ENCODE data around the gene PPP2R5E.

Gene PPP2R5E

GRCh38 chr14:63472986-63473788 is 70.0 kb downstream of the PPP2R5E start:
- no peak for DNase-seq (ENCODE audit: low read depth in 3 of 3)

GRCh38 chr14:63470962-63471793 is 72.0 kb downstream of the PPP2R5E start:
- no peak for DNase-seq (ENCODE audit: low read depth in 3 of 3)

GRCh38 chr14:63468294-63468693 is 74.9 kb downstream of the PPP2R5E start:
- DNase-seq (ENCODE audit: low read depth in 3 of 3), result no peak

- no peak for DNase-seq (ENCODE audit: low read depth in 3 of 3)
These were observed 75.6 kb downstream of the PPP2R5E start for GRCh38 chr14:63467440-63468072.

- no peak for DNase-seq (ENCODE audit: low read depth in 3 of 3)
These were observed 77.8 kb downstream of the PPP2R5E start for GRCh38 chr14:63465347-63465746.

GRCh38 chr14:63460680-63461369 is 82.4 kb downstream of the PPP2R5E start:
- no peak for DNase-seq (ENCODE audit: low read depth in 3 of 3)

- no peak for DNase-seq (ENCODE audit: low read depth in 3 of 3)
These were observed 83.4 kb downstream of the PPP2R5E start for GRCh38 chr14:63459738-63460137.

- DNase-seq (ENCODE audit: low read depth in 3 of 3), result no peak
These were observed 85.7 kb downstream of the PPP2R5E start for GRCh38 chr14:63457498-63457897.

- no peak for DNase-seq (ENCODE audit: low read depth in 3 of 3)
These were observed 88.1 kb downstream of the PPP2R5E start for GRCh38 chr14:63454863-63455622.

GRCh38 chr14:63454436-63454835 is 88.7 kb downstream of the PPP2R5E start:
- no peak for DNase-seq (ENCODE audit: low read depth in 3 of 3)

GRCh38 chr14:63453443-63453936 is 89.7 kb downstream of the PPP2R5E start:
- DNase-seq (ENCODE audit: low read depth in 3 of 3), result no peak

- DNase-seq (ENCODE audit: low read depth in 3 of 3), result no peak
These were observed 90.4 kb downstream of the PPP2R5E start for GRCh38 chr14:63452796-63453195.

GRCh38 chr14:63448841-63449240 is 94.3 kb downstream of the PPP2R5E start:
- no peak for DNase-seq (ENCODE audit: low read depth in 3 of 3)

GRCh38 chr14:63444588-63444987 is 98.6 kb downstream of the PPP2R5E start:
- no peak for DNase-seq (ENCODE audit: low read depth in 3 of 3)

- no peak for DNase-seq (ENCODE audit: low read depth in 3 of 3)
These were observed 99.2 kb downstream of the PPP2R5E start for GRCh38 chr14:63443988-63444387.

- DNase-seq (ENCODE audit: low read depth in 3 of 3), result no peak
These were observed 99.8 kb downstream of the PPP2R5E start for GRCh38 chr14:63443361-63443760.

- DNase-seq (ENCODE audit: low read depth in 3 of 3), result peak in 1 of 3 donors; percentile 8
These were observed 105.0 kb downstream of the PPP2R5E start for GRCh38 chr14:63438065-63438757.

GRCh38 chr14:63436286-63437098 is 106.7 kb downstream of the PPP2R5E start:
- DNase-seq (ENCODE audit: low read depth in 3 of 3), result no peak

- DNase-seq (ENCODE audit: low read depth in 3 of 3), result no peak
These were observed 107.3 kb downstream of the PPP2R5E start for GRCh38 chr14:63435838-63436237.
